OCI-LY1 (cell line): ENCODE measurements around the gene TMEM143.
"Not testable (repeated sequence)": the region's sequence is repeated elsewhere in the genome, so short reads cannot be mapped to it uniquely, and the experiment has no call there.

Source experiments
- H2AFZ ChIP-seq: fragments of 200-600 bp; sonication (generic), shearing (Covaris generic); 2 replicates; pipeline ENCODE4 v1.6.0; 2014; ENCODE audit warnings: antibody characterized with exemption, mild to moderate bottlenecking, low read length
- H3F3A ChIP-seq: fragments of 200-600 bp; sonication (generic), shearing (Covaris generic); 2 replicates; pipeline ENCODE4 v1.6.0; 2014; ENCODE audit warnings: mild to moderate bottlenecking, antibody characterized with exemption, low read length, moderate library complexity; ENCODE audit not compliant: insufficient read depth
- H3K27ac ChIP-seq: fragments of 200-600 bp; sonication (generic); 2 replicates; pipeline ENCODE4 v1.5.1; 2014; ENCODE audit warnings: low read length, mixed run types, mild to moderate bottlenecking, low read depth; ENCODE audit not compliant: poor library complexity, severe bottlenecking
- H3K27me3 ChIP-seq: fragments of 200-600 bp; sonication (generic); 2 replicates; pipeline ENCODE4 v1.6.0; 2014; ENCODE audit warnings: antibody characterized with exemption, mild to moderate bottlenecking, low read length, moderate library complexity; ENCODE audit not compliant: insufficient read depth
- H3K36me3 ChIP-seq: fragments of 200-600 bp; sonication (generic); 2 replicates; pipeline ENCODE4 v1.6.1; 2014; ENCODE audit warnings: mild to moderate bottlenecking, antibody characterized with exemption, low read length, moderate library complexity, mixed read lengths; ENCODE audit not compliant: insufficient read depth
- H3K4me1 ChIP-seq: fragments of 200-600 bp; sonication (generic); 2 replicates; pipeline ENCODE4 v1.5.1; 2014; ENCODE audit warnings: mild to moderate bottlenecking, low read length, moderate library complexity; ENCODE audit not compliant: insufficient read depth, severe bottlenecking
- H3K4me2 ChIP-seq: fragments of 200-600 bp; sonication (generic), shearing (Covaris generic); 2 replicates; pipeline ENCODE4 v1.6.1; 2014; ENCODE audit warnings: low read length
- H3K4me3 ChIP-seq: fragments of 200-600 bp; sonication (generic); 2 replicates; pipeline ENCODE4 v1.5.1; 2014; ENCODE audit warnings: low read length, low read depth, mild to moderate bottlenecking, mixed read lengths; ENCODE audit not compliant: poor library complexity, severe bottlenecking
- H3K79me2 ChIP-seq: fragments of 200-600 bp; shearing (Covaris generic); 2 replicates; pipeline ENCODE4 v1.6.1; 2016; ENCODE audit warnings: mixed run types, low read length, mixed read lengths; ENCODE audit not compliant: insufficient read depth
- H3K9ac ChIP-seq: fragments of 200-600 bp; sonication (generic), shearing (Covaris generic); 2 replicates; pipeline ENCODE4 v1.6.1; 2014; ENCODE audit warnings: mild to moderate bottlenecking, low read length, mixed read lengths
- H3K9me2 ChIP-seq: fragments of 200-600 bp; sonication (generic), shearing (Covaris generic); 2 replicates; pipeline ENCODE4 v1.6.1; 2014; ENCODE audit warnings: low read depth, mild to moderate bottlenecking, low read length, mixed read lengths
- H3K9me3 ChIP-seq: fragments of 200-600 bp; shearing (Covaris generic); 2 replicates; pipeline ENCODE4 v1.6.1; 2014; ENCODE audit warnings: low read length, mixed read lengths
- H4K20me1 ChIP-seq: fragments of 200-600 bp; sonication (generic), shearing (Covaris generic); 2 replicates; pipeline ENCODE4 v1.6.0; 2016; ENCODE audit warnings: mild to moderate bottlenecking, low read length; ENCODE audit not compliant: insufficient read depth
- EZH2 ChIP-seq: fragments of 200-600 bp; sonication (generic), shearing (Covaris generic); IDR thresholded peaks from 2 replicates; pipeline ENCODE4 v1.8.0; 2017; ENCODE audit warnings: borderline replicate concordance, mixed run types, mild to moderate bottlenecking, antibody characterized with exemption, low read length, moderate library complexity, mixed read lengths
- TF ChIP-seq, protein P1 (sequence below): fragments of 200-600 bp; sonication (generic), shearing (Covaris generic); IDR thresholded peaks from 2 replicates; pipeline ENCODE4 v1.5.1; 2017; ENCODE audit warnings: mild to moderate bottlenecking, antibody characterized with exemption, low read length, moderate library complexity, mixed read lengths

The TMEM143 gene

DNA sequence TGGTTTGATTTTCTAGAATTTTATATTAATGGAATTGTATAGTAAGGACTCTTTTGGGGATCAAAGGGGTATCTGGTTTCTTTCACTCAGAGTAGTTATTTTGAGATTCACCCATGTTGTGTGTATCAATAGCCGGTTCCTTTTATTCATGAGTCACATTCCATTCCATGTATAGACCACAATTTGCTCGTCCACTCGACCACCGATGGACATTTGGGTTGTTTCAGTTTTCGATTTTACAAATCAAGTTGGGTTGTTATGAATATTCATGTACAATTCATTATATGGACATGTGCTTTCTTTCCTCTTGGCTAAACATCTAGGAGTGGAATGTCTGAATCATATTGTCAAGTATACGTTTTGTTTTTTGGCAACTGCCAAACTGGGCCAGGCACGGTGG lies 48.0 kb downstream of the TMEM143 start:
- Histone ChIP-seq H2AFZ (no peak overlapping the region), H3K9me3 (no peaks in the 10 kb centered on the region), H3K4me3 (no peak overlapping the region), H3K4me1 (peaks cover 7% of the 10 kb centered on the region), H3K36me3 (no peaks in the 10 kb centered on the region), H3K4me2 (no peak overlapping the region), H3K9ac (no peak overlapping the region), H3K79me2 (no peaks in the 10 kb centered on the region), H3K27me3 (0 out of 2 replicates have a peak, but pooled peaks cover 9% of the 10 kb centered on the region), H3F3A (no peaks in the 10 kb centered on the region), H3K9me2 (no peaks in the 10 kb centered on the region), H3K27ac (no peak overlapping the region), H4K20me1 (no peaks in the 10 kb centered on the region)
- TF ChIP-seq, protein P1, sequence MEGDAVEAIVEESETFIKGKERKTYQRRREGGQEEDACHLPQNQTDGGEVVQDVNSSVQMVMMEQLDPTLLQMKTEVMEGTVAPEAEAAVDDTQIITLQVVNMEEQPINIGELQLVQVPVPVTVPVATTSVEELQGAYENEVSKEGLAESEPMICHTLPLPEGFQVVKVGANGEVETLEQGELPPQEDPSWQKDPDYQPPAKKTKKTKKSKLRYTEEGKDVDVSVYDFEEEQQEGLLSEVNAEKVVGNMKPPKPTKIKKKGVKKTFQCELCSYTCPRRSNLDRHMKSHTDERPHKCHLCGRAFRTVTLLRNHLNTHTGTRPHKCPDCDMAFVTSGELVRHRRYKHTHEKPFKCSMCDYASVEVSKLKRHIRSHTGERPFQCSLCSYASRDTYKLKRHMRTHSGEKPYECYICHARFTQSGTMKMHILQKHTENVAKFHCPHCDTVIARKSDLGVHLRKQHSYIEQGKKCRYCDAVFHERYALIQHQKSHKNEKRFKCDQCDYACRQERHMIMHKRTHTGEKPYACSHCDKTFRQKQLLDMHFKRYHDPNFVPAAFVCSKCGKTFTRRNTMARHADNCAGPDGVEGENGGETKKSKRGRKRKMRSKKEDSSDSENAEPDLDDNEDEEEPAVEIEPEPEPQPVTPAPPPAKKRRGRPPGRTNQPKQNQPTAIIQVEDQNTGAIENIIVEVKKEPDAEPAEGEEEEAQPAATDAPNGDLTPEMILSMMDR, result no peak
- no peak for TF ChIP-seq EZH2

DNA sequence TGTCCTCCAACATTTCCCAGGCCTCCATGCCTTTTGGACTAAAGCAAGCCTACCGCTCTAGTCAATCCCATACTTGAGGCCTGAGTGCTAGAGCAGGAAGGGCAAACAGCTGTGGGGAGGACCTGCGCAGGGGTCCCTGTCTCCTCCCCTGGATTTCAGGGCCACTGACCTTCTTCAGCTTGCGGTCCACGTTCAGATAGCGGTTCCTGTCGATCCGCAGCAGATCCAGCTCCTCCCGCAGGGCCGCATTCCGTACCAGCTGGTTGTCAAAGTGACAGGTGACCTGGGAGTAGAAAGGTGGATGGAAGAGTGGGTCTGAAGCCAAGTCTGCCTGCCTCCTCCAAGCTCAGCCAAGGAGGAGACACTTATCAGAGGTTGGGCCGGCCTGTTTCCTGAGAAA lies 52.4 kb downstream of the TMEM143 start:
- no peaks in the 10 kb centered on the region for H3K9me2 ChIP-seq
- no peaks in the 10 kb centered on the region for H4K20me1 ChIP-seq
- no peak overlapping the region for H2AFZ ChIP-seq
- no peaks in the 10 kb centered on the region for H3K79me2 ChIP-seq
- H3K4me1 ChIP-seq, result no peaks in the 10 kb centered on the region
- no peak overlapping the region for H3K27ac ChIP-seq
- H3K9me3 ChIP-seq, result no peaks in the 10 kb centered on the region
- H3K9ac ChIP-seq, result no peak overlapping the region
- no peaks in the 10 kb centered on the region for H3K36me3 ChIP-seq
- H3K27me3 ChIP-seq, result 0 out of 2 replicates have a peak, but pooled peaks cover 9% of the 10 kb centered on the region
- no peak overlapping the region for H3K4me3 ChIP-seq
- H3F3A ChIP-seq, result no peaks in the 10 kb centered on the region
- TF ChIP-seq, protein P1, result no peak
- no peak overlapping the region for H3K4me2 ChIP-seq

- Histone ChIP-seq H3K36me3 (no peaks in the 10 kb centered on the region), H3K9me2 (no peaks in the 10 kb centered on the region), H3F3A (no peaks in the 10 kb centered on the region), H3K27ac (no peak overlapping the region), H3K9ac (no peak overlapping the region), H3K4me3 (no peak overlapping the region), H2AFZ (no peak overlapping the region), H3K79me2 (no peaks in the 10 kb centered on the region), H3K27me3 (0 out of 2 replicates have a peak, but pooled peaks cover 9% of the 10 kb centered on the region), H3K4me1 (no peaks in the 10 kb centered on the region), H3K4me2 (no peak overlapping the region), H3K9me3 (no peaks in the 10 kb centered on the region), H4K20me1 (no peaks in the 10 kb centered on the region)
- TF ChIP-seq, protein P1, result no peak
- TF ChIP-seq EZH2, result no peak
These were observed 53.5 kb downstream of the TMEM143 start for GRCh38 chr19:48310227-48310626.

GRCh38 chr19:48309731-48310130 lies 54.0 kb downstream of the TMEM143 start:
- not testable (repeated sequence) for H3K9me3 ChIP-seq, H3K36me3 ChIP-seq, H3K4me1 ChIP-seq, H3K79me2 ChIP-seq, H3K27me3 ChIP-seq, H2AFZ ChIP-seq, H3K9me2 ChIP-seq, H3K9ac ChIP-seq, H3K4me2 ChIP-seq, H3K27ac ChIP-seq, H3K4me3 ChIP-seq, H3F3A ChIP-seq, H4K20me1 ChIP-seq
